CD1c-positive myeloid dendritic cell (primary cell): ENCODE measurements around the gene COL6A1.
"Not testable (repeated sequence)": the region's sequence is repeated elsewhere in the genome, so short reads cannot be mapped to it uniquely, and the experiment has no call there.

ENCODE experiments used
- DNase-seq: peaks from one replicate; pipeline ENCODE4 v3.0.0-alpha.2; 2016; ENCODE audit errors: extremely low spot score

Gene COL6A1

DNA sequence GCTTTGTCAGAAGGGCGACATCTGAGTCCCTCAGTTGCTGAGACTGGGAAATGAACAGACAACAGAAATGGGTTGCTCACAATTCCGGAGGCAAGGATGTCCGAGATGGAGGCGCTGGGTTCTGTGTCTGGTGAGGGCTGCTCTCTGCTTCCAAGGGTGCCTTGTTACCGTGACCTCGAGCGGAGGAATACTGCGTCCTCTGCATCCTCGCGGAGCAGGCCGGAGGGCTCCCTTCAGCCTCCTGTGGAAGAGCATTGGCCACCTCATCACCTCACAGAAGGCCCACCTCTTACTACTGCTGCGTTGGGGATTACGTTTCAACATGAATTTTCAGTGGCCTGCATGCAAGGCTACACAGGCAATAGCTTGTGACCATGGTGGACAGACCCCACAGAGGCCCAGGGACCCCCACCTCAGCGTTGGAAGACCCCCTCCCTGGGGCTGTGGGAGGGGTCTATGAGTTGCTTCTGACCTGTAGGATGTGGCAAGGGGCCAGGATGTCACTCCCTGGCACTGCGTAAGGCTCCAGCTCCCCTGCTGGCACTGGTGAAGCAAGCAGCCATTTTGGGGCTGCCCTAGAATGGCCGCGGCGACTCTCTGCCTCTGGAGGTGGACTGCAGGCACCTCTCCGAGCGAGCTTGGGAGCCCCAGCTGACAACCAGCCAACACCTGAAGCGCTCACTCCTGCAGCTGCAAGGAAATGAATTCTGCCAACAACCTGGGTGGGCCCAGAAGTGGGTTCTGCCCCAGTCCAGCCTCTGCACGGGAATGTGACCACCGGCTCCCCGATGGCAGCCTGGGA, 36.3 kb upstream of the COL6A1 start:
- no peak for DNase-seq

DNA sequence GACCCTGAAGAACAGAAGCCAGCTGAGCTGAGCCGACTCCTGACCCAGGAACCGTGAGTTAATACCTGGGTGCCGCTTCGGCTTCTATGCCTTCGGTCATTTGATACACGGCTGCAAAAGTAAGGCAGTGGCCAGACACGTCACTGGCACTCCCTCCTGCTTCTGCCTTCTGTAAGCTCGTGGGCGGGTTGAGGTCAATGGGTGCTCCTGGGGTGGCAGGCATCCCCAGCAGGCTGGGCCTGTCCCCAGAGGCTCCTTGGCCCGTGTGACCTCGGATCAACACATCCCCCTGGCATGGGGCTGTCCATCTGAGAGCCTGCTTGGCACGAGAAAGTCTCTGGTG, 35.7 kb upstream of the COL6A1 start:
- no peak for DNase-seq

DNA sequence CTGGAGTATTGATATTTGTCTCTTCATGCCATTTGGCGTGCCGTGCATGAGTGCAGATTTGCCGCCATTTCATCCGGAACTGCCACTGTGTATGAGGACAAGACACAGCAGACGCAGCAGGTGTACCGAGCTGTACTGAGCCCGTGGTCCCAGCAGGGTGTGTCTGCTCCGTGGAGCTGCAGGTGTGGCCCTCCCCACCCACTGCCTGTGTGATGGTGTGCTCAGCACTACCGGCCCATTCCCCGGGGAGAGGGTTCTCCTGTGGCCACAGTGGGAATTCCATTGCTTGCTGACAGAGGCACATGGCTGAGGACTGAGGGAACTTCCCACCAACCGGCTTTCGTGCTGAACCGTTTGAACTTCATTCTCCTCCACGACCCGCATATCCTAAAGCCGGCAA, 34.3 kb upstream of the COL6A1 start:
- no peak for DNase-seq

DNA sequence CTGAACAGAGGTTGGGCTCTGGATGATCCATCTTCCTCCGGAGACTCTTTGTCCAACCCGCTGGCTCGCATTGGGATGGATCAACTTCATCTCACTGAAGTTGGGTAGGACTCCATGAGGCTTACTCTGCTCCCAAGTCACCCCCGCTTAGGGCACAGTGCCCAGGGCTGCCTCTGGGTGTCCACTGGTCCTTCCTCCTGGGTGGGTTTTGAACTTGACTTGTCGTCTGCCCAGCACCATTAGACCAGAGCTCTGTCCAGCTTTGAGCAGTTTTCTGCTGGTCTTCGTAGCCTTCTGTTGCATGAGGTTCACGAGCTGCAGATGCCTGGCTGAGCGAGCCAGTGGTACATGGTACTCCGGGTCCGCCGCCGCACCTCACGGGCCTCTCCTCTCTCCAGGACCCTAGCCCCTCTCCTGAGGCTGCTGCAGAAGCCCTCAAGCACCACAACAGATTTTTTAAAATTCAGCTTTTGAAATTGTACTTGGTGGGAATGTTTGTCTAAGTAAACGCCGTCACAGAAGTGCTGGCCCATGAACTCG, 33.8 kb upstream of the COL6A1 start:
- no peak for DNase-seq

DNA sequence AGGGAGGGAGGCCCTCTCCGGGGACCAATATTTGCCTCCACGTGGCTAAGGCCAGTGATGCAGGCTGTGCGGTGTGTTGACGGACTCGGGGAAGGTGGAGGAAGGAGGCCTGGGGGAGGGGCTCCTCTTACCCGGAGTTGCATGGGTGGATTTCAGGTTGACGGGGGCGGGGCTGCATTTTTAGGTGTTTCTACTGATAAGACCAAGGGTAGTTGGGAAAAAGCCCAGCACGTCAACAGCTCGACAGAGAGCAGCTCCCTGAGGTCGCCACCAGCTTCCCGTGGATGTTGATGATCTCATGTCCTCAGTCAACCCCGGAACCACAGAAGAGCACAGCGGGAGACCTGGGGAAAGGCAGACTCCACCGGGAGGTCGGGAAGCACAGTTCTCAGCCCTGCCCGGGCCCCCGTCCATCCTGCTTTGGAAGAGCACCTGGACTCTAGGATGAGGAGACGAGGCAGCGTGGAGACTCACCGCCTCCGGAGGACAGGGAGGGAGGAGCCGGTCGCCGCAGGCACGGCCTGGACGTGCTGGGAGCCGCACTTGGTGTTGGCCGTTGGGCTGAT, 32.9 kb upstream of the COL6A1 start:
- no peak for DNase-seq

DNA sequence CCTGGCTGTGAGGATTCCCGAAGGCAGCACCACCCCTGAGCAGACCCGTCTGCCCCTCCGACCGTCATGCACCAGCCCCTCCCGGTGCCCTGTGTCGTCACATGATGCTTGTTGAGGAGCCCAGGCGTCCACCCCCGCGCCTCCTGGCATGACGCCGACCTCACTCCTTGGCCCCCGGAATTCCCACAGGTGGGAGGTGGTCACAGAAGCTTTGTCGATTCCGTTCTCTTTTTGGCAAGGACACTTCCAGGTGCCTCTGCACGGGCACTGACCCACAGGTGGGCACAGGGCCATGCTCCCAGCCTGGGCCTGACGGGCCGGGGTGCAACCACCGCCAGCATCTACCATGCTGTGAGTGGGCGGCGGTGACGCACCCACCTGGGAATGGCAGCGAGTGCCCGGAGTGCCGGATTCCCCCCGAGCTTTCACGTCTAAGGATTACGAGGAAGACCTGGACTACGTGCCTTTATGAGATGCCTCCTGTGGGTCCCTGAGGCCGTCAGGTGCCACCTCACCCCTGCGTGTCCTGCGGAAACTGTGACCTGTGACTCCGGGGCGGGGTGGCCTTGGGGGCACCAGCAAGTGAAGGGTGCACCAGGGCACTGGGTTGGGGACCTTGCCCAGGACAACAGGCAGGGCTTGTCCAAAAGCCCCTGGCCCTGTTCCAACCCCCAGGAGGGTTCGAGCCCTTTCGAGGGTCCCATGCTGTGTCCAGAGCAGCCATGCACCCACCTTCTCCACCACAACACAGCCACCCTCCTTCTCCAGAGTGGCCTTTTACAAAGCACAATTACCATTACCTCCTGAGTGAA, 31.4 kb upstream of the COL6A1 start:
- no peak for DNase-seq

DNA sequence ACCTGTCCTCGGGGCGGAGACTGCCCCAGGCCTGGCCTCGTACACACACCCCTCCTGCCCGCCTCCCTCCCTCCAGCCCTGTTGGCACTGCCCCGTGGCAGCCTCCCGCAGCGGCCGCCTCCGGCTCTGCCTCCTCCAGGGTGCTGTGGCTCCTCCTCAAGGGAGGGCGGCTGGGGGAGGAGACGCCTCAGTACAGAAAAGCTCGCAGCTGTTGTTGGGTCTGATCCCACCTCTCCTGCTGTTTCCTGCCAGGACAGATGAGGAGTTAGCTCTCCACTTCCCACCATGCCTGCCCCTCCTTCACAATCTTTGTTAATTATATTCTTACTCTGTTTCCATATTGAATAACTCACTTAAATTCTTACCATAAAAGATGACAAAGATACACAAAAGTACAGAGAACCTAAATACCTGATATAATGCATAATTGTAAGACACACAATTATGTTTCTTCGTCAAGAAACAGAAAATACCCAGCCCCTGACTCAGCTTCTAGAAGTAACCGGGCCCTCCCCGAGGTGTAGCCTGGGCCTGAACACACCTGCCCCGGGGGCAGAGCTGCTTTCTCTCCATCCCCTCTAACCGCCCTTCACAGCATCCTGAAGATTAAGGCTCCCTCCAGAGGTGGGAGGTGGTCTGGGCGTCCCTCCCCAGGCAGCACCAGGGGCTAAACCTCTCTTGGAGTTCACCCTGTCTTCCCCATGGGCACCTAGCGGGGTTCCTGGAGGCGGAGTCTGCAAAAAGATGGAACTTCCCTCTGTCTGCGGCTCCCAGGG, 30.6 kb upstream of the COL6A1 start:
- no peak for DNase-seq

DNA sequence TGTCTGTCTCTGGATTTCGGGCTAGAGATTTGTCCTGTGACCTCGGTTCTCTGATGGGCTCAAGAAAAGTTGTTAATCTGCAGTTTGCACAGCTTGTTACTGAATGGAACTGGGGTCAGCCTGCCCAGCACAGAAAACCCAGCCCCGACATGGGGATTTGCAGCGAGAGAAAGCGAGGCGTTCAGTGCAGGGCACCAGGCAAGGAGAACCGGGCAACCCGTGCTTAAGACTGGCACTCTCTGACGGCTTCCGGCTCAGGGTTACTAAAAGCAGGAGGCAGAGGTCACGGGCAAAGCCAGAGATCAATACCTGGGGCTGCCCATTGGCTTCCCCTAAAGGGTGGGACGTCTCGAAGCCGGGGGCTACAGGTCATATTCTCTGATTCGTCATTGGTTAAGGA, 29.9 kb upstream of the COL6A1 start:
- DNase-seq = no peak

DNA sequence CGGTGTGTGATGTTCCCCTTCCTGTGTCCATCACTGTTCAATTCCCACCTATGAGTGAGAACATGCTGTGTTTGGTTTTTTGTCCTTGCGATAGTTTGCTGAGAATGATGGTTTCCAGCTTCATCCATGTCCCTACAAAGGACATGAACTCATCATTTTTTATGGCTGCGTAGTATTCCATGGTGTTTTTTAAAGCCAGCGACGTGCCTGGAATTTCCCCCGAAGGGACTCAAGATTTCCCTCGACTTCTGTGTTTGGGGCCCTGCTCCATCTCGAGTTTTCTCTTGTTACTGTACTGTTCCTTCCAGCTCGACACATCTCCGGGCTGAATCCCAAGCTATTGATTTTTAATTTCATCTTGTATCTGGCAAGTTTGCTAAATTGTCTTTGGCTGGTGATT, 29.0 kb upstream of the COL6A1 start:
- not testable (repeated sequence) for DNase-seq

DNA sequence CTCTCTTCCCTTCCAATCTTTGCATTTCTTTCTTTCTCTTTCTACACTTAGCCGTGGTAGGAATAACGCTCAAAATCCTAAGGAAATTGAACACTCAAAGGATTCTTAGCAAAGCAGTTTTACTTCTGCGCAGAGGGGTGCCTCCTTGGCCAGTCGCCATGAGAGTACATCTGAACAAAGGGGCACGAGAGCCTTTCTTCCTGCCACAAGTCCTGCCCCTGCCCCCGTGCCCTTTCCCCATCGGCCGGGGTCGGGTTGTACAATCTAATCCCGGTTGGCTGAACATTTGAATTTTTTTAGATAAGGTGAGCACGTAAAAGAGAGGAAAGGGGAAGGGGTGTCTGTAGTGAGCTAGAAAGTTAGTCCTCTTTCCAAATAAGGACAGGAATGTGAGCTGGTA, 28.6 kb upstream of the COL6A1 start:
- DNase-seq = no peak

DNA sequence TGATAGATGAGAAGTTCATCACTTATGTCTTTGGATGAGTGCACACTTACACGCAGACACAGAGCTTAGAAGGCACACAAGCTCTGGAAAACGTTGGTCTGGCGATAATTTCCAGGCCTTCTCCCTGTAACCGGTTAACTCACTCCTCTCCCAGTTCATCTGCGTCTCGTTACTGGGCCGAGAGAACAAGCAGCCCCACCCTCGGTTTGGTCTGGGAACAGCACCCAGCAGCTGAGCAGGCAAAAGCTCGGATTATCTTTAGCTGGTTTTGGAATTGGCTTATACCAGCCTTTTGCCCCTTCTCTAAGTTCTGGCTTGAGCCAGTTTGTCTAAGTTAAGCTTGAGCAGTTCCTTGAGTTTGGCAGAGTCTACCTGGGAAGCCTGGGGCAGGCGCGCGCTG, 27.3 kb upstream of the COL6A1 start:
- no peak for DNase-seq

DNA sequence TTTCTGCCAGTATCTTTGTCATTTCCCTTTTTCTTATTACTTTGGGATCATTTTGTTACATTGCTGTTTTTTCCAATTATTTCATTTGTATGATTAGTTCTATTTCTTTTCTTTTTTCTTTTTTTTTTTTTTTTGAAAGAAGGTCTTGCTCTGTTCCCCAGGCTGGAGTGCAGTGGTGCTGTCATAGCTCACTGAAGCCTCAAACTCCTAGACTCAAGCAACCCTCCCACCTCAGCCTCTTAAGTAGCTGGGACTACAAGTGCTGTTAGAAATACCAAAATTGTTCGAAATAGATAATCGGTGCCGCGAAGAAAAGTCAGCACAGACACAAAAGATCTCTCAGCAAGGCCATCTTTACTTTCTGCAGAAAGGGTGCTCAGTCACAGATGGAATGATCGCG, 26.6 kb upstream of the COL6A1 start:
- no peak for DNase-seq

DNA sequence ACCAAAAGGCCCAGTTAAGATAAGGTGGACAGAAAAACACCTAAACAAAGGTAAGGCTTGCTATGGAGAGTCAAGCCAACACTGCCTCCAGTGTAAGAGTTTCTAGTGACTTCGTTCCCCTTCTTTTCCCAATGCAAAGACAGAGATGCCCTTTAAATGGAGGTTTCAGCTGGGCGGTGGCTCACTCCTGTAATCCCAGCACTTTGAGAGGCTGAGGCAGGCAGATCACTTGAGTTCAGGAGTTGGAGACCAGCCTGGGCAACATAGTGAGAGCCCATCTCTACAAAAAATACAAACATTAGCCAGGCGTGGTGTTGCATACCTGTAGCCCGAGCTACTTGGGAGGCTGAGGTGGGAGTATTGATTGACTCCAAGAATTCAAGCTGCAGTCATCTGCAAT, 24.0 kb upstream of the COL6A1 start:
- no peak for DNase-seq

DNA sequence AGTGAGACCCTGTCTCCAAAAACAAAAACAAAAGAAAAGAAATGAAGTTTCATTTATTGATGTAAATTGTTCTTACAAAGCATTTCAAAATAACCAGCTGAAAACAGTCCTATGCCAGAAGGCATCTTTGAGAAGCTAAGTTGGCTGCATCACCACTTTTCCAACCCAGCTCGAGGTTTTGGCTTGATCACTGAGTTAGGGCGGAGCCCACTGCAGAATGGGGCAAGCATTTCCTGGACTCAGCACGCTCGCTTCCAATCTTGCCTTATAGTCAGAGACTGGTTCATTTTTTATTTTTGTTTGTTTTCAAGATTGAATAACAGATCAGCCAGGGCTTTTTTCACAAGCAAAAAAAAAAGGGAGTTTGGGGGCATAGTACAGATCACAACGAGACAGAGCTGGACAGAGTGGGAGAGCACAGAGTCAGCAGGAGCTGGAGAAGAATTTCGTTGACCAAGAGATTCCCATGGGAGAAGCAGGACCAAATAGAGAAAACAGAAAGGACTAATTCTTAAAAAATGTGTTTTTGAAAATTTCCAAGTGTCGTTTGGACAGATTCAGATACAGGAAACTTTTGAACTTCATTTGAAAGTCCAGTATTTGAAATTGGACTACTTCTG, 23.5 kb upstream of the COL6A1 start:
- DNase-seq = no peak

DNA sequence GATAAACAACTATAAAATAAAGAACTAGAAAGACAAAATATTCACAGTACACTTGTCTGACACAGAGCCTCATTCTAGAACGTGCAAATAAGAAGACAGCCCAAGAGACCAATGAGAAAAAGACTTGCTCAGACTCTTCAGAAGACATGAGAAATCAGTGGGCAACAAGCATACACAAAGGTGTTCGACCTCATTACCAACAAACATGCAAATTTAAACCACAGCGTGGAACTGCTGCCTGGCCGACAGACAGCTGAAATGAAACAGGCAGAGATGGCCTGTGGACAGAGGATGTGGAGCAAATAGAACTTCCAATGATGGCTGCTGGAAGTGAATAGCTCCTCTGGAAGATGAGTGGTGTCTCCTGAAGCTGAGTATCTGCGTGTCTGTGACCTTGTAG, 22.4 kb upstream of the COL6A1 start:
- DNase-seq = no peak

DNA sequence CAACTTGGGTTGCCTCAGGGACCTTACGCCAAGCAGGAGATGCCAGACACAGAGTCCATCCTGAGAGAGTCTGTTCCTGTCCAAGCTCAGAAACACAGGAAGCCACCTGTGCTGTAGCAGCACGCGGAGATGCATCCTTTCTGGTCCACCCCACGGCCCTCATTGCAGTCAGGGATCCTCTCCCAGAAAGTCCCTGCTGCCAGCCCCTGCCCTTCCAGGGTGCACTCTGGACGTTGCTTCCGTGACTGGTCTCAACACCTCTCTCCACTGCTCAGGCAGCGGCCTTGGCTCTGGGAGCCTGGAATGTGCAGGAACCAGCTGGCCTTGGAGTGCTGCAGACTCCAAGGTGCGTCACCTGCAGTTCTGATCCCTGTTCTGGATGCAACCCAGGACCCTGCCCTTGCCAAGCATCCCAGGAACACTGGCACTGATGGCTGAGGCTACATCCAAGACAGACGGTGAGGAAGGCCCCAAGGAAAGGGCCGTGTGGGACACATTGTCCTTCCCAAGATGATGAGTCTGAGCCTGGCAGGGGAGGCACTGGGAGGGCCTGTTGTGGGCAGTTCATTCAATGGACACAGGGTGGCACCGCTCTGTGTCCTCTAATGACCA, 21.7 kb upstream of the COL6A1 start:
- no peak for DNase-seq

DNA sequence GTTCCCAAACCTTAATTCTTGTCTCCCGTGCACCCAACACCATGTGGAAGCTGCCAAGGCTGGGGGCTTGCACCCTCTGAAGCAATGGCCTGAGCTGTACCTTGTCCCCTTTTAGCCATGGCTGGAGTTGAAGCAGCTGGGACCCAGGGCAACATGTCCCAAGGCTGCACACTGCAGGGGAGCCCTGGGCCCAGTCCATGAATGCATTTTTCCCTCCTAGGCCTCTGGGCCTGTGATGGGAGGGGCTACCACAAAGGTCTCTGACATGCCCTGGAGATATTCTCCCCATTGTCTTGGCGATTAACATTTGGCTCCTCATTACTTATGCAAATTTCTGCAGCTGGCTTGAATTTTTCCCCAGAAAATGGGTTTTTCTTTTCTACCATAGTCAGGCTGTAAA, 20.2 kb upstream of the COL6A1 start:
- not testable (repeated sequence) for DNase-seq

DNA sequence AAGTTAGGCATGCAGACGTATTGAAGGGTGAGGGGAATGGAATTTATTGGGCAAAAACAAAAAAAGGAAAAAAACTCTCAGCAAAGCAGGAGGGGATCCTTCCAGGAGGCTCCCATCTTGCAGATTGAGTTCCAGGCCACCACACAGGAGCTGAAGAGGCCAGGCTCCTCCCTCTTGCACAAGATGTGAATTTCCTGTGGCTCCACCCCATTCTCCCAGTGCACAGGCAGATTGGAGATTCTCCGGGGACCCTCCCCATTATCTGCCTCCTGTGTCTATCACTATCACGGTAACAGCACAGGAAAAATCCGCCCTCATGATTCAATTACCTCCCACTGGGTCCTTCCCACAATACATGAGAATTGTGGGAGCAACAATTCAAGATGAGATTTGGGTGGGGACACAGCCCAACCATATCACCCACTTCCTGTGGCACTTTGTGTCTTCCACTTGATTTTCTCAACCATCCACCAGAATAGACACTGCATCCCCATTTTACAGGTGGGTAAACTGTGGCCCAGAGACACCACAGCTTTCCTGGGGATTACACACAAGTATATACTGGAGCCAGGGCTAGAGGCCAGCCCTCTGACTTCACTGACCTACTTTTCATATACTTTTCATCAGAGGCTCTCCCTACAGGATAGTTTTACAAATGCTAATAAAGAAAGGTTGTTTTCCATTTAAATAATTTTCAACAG, 18.9 kb upstream of the COL6A1 start:
- DNase-seq = no peak

DNA sequence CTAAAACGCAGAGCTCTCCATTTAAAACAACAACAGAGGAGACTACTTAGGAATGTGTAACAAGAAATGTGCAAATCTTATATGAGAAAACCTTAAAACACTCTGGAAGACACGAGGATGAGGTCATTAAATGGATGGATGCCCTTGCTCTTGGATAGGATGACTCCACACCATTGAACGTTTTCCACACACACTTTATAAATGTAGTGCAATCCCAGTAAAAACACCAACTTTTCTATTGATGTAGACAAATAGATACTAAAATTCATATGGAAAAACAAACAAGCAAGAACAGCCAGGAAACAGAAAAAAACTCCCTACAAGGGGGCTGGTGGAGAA, 18.4 kb upstream of the COL6A1 start:
- DNase-seq = no peak

DNA sequence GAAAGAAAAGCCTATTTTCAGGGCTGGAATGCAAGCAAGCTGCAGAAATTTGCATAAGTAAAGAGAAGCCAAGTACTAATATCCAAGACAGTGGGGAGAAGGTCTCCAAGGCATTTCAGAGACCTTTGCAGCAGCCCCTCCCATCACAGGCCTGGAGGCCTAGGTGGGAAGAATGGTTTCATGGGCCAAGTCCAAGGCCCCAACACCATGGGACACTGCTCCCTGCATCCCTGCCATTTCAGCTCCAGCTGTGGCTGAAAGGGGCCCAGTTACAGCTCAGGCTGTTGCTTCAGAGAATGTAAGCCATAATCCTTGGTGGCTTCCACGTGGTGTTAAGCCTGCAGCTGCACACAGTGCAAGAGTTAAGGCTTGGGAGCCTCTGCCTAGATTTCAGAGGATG, 16.9 kb upstream of the COL6A1 start:
- no peak for DNase-seq
